H9 (cell line): ENCODE results near the gene NCKAP5. TPM values are rescaled to one million over a fixed set of nuclear protein-coding genes. Genes with fewer than 3 reads are reported as not detected.

Source experiments
- DNase-seq: peaks from one replicate; pipeline ENCODE4 v3.0.0-alpha.2; 2017
- H2AFZ ChIP-seq: one replicate; pipeline ENCODE4 v1.6.1; 2013; ENCODE audit warnings: mild to moderate bottlenecking, low read length, control low read depth, moderate library complexity
- H2AK5ac ChIP-seq: 2 replicates; pipeline ENCODE4 v1.6.1; 2013; ENCODE audit warnings: low read length, control low read depth, mixed read lengths; ENCODE audit not compliant: insufficient read length
- H2BK120ac ChIP-seq: one replicate; pipeline ENCODE4 v1.6.1; 2013; ENCODE audit warnings: low read depth, mild to moderate bottlenecking, low read length, control low read depth, inconsistent platforms; ENCODE audit not compliant: poor library complexity, severe bottlenecking
- H2BK12ac ChIP-seq: 2 replicates; pipeline ENCODE4 v1.6.1; 2013; ENCODE audit warnings: low read length, control low read depth, mixed read lengths, low read depth; ENCODE audit not compliant: insufficient read length
- H2BK15ac ChIP-seq: 2 replicates; pipeline ENCODE4 v1.6.1; 2013; ENCODE audit warnings: low read depth, low read length, control low read depth
- H2BK20ac ChIP-seq: one replicate; pipeline ENCODE4 v1.6.1; 2013; ENCODE audit warnings: low read depth, mild to moderate bottlenecking, low read length, control low read depth, inconsistent platforms; ENCODE audit not compliant: poor library complexity, severe bottlenecking
- H2BK5ac ChIP-seq: 2 replicates; pipeline ENCODE4 v1.6.1; 2013; ENCODE audit warnings: low read length, control low read depth, mixed read lengths; ENCODE audit not compliant: insufficient read length
- H3K14ac ChIP-seq: 2 replicates; pipeline ENCODE4 v1.6.1; 2013; ENCODE audit warnings: low read length, control low read depth; ENCODE audit not compliant: insufficient read depth
- H3K18ac ChIP-seq: 2 replicates; pipeline ENCODE4 v1.6.1; 2013; ENCODE audit warnings: low read depth, mild to moderate bottlenecking, mixed read lengths, low read length, control low read depth; ENCODE audit not compliant: insufficient read length
- H3K23ac ChIP-seq: 2 replicates; pipeline ENCODE4 v1.6.1; 2013; ENCODE audit warnings: low read length, control low read depth, mixed read lengths, low read depth; ENCODE audit not compliant: insufficient read length
- H3K23me2 ChIP-seq: 2 replicates; pipeline ENCODE4 v1.6.1; 2013; ENCODE audit warnings: low read depth, mild to moderate bottlenecking, mixed read lengths, low read length, control low read depth; ENCODE audit not compliant: insufficient read length, poor library complexity, severe bottlenecking
- H3K27ac ChIP-seq: 2 replicates; pipeline ENCODE4 v1.5.1; 2013; ENCODE audit warnings: low read length, control low read depth, mixed read lengths, low read depth; ENCODE audit not compliant: insufficient read length
- H3K27me3 ChIP-seq: 2 replicates; pipeline ENCODE4 v1.6.1; 2013; ENCODE audit warnings: low read length, control low read depth, inconsistent platforms; ENCODE audit not compliant: insufficient read depth
- H3K4ac ChIP-seq: 2 replicates; pipeline ENCODE4 v1.6.1; 2013; ENCODE audit warnings: low read depth, mild to moderate bottlenecking, control low read depth, inconsistent platforms, low read length, moderate library complexity
- H3K4me1 ChIP-seq: 2 replicates; pipeline ENCODE4 v1.6.1; 2013; ENCODE audit warnings: low read length, control low read depth, inconsistent platforms; ENCODE audit not compliant: insufficient read depth
- H3K4me2 ChIP-seq: 2 replicates; pipeline ENCODE4 v1.6.1; 2013; ENCODE audit warnings: low read length, control low read depth, mixed read lengths; ENCODE audit not compliant: insufficient read length, insufficient read depth
- H3K56ac ChIP-seq: 2 replicates; pipeline ENCODE4 v1.6.1; 2013; ENCODE audit warnings: low read depth, mild to moderate bottlenecking, mixed read lengths, low read length, control low read depth; ENCODE audit not compliant: insufficient read length
- H3K79me1 ChIP-seq: 2 replicates; pipeline ENCODE4 v1.6.1; 2013; ENCODE audit warnings: low read depth, mild to moderate bottlenecking, moderate library complexity, low read length, control low read depth, inconsistent platforms; ENCODE audit not compliant: insufficient read depth, poor library complexity, severe bottlenecking
- H3K79me2 ChIP-seq: 2 replicates; pipeline ENCODE4 v1.6.1; 2013; ENCODE audit warnings: low read length, control low read depth, inconsistent platforms; ENCODE audit not compliant: insufficient read depth
- H3K9ac ChIP-seq: 2 replicates; pipeline ENCODE4 v1.6.1; 2013; ENCODE audit warnings: low read length, control low read depth, mixed read lengths; ENCODE audit not compliant: insufficient read length; ENCODE audit errors: extremely low read depth
- H3K9me3 ChIP-seq: one replicate; pipeline ENCODE4 v1.6.1; 2013; ENCODE audit warnings: low read depth, low read length, inconsistent platforms; ENCODE audit not compliant: control insufficient read depth
- H3T11ph ChIP-seq: one replicate; pipeline ENCODE4 v1.6.1; 2013; ENCODE audit warnings: mild to moderate bottlenecking, low read length, control low read depth, inconsistent platforms
- H4K20me1 ChIP-seq: one replicate; pipeline ENCODE4 v1.6.1; 2013; ENCODE audit not compliant: control insufficient read depth, insufficient read length, insufficient read depth
- H4K5ac ChIP-seq: 2 replicates; pipeline ENCODE4 v1.6.1; 2013; ENCODE audit warnings: low read depth, mild to moderate bottlenecking, mixed read lengths, low read length, control low read depth; ENCODE audit not compliant: insufficient read length
- H4K8ac ChIP-seq: replicated peaks from 2 replicates; pipeline ENCODE4 v1.6.1; 2013; ENCODE audit warnings: low read length, control low read depth, mixed read lengths, low read depth; ENCODE audit not compliant: insufficient read length
- H4K91ac ChIP-seq: 2 replicates; pipeline ENCODE4 v1.6.1; 2013; ENCODE audit warnings: low read depth, mild to moderate bottlenecking, moderate library complexity, mixed read lengths, low read length, control low read depth; ENCODE audit not compliant: insufficient read length
- H3K27ac Mint-ChIP-seq, 3 experiments: 2 replicates in 2 of 3; 3 replicates in 1 of 3; pipeline ENCODE4 v1.8.0; 2020 to 2021; ENCODE audit warnings: mixed read lengths in 3 of 3, mild to moderate bottlenecking in 1 of 3, moderate library complexity in 1 of 3
- H3K27me3 Mint-ChIP-seq: 2 replicates; pipeline ENCODE4 v1.8.0; 2021; ENCODE audit warnings: low read depth, mild to moderate bottlenecking, moderate library complexity, mixed read lengths
- H3K36me3 Mint-ChIP-seq, 3 experiments: 2 replicates in 2 of 3; 3 replicates in 1 of 3; pipeline ENCODE4 v1.8.0; 2020 to 2021; ENCODE audit warnings: low read depth in 3 of 3, mixed read lengths in 3 of 3; ENCODE audit not compliant: insufficient read depth in 1 of 3
- H3K4me1 Mint-ChIP-seq, 2 experiments: 2 replicates each; pipeline ENCODE4 v1.8.0; 2020; ENCODE audit warnings: mixed read lengths in 2 of 2
- H3K4me3 Mint-ChIP-seq, 2 experiments: 2 replicates in 1 of 2; 3 replicates in 1 of 2; pipeline ENCODE4 v1.8.0; 2020 to 2021; ENCODE audit warnings: mild to moderate bottlenecking in 2 of 2, mixed read lengths in 2 of 2, moderate library complexity in 1 of 2
- H3K9me3 Mint-ChIP-seq, 2 experiments: 2 replicates in 1 of 2; 3 replicates in 1 of 2; pipeline ENCODE4 v1.8.0; 2020; ENCODE audit warnings: mild to moderate bottlenecking in 2 of 2, mixed read lengths in 2 of 2, moderate library complexity in 1 of 2
- WGBS: extraction: QIAGEN DNeasy Blood & Tissue Kit; methylation state at CpG from one replicate; pipeline ENCODE4 v1.1.7; 2013; ENCODE audit warnings: missing lambda C conversion rate, low lambda C conversion rate, mixed read lengths; ENCODE audit not compliant: insufficient read length; ENCODE audit errors: extremely low coverage; 5-methylcytosine and 5-hydroxymethylcytosine counted together
- total RNA-seq: library from RNA; stranded (reverse); gene quantifications from 2 replicates; pipeline ENCODE4 v1.2.1, GENCODE V29; 2021
- TF ChIP-seq, protein P1 (sequence below): fragments of 200-600 bp; sonication (generic); conservative IDR thresholded peaks from 3 replicates; pipeline ENCODE4 v1.8.0; 2021; ENCODE audit warnings: antibody characterized with exemption, mild to moderate bottlenecking

The NCKAP5 gene
- total RNA-seq, 1 experiment from 2014 or later: 0.26 TPM

DNA sequence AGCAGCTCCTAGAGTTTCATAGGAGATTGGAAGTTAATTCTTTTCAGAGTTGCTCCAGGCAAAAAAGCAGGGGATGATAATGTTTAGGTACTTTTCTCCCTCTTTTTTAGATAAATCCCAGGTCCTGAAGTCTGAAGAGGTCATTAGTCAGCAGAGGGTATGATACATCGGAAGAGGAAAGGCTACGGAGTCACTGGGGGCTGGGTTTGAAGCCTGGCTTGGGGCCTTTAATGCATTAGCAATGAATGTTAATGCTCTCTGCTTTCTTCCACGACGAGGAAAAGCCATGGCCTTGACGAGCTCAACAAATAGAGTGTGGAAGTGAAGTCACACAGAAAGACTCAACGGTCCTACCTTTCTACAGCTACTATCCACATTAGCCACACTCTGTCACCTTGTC, 235.1 kb downstream of the NCKAP5 start:
- no peak overlapping the region for H3K4me2 ChIP-seq
- TF ChIP-seq, protein P1, sequence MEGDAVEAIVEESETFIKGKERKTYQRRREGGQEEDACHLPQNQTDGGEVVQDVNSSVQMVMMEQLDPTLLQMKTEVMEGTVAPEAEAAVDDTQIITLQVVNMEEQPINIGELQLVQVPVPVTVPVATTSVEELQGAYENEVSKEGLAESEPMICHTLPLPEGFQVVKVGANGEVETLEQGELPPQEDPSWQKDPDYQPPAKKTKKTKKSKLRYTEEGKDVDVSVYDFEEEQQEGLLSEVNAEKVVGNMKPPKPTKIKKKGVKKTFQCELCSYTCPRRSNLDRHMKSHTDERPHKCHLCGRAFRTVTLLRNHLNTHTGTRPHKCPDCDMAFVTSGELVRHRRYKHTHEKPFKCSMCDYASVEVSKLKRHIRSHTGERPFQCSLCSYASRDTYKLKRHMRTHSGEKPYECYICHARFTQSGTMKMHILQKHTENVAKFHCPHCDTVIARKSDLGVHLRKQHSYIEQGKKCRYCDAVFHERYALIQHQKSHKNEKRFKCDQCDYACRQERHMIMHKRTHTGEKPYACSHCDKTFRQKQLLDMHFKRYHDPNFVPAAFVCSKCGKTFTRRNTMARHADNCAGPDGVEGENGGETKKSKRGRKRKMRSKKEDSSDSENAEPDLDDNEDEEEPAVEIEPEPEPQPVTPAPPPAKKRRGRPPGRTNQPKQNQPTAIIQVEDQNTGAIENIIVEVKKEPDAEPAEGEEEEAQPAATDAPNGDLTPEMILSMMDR: no peak
- no peak overlapping the region for H4K91ac ChIP-seq
- Mint-ChIP-seq H3K36me3 (no peaks in the 10 kb centered on the region), H3K4me3 (no peak overlapping the region), H3K27ac (no peak overlapping the region), H3K27me3 (no peaks in the 10 kb centered on the region), H3K4me1 (peaks cover 16 to 19% of the 10 kb centered on the region in 2 experiments), H3K9me3 (no peaks in the 10 kb centered on the region)
- H3K27ac ChIP-seq: no peak overlapping the region
- no peak for DNase-seq
- no peak overlapping the region for H2BK5ac ChIP-seq
- H4K8ac ChIP-seq: no peak overlapping the region
- H3K27me3 ChIP-seq: no peaks in the 10 kb centered on the region
- H3K79me2 ChIP-seq: no peaks in the 10 kb centered on the region
- H2AK5ac ChIP-seq: no peak overlapping the region
- no peaks in the 10 kb centered on the region for H4K20me1 ChIP-seq
- H2BK20ac ChIP-seq: no peak overlapping the region
- H2BK15ac ChIP-seq: no peak overlapping the region
- H3K14ac ChIP-seq: no peak overlapping the region
- no peak overlapping the region for H2BK12ac ChIP-seq
- WGBS: no CpG with 5 or more reads among the region's 6 CpGs
- H3K18ac ChIP-seq: no peak overlapping the region
- no peaks in the 10 kb centered on the region for H3K9me3 ChIP-seq
- no peak overlapping the region for H2AFZ ChIP-seq
- H4K5ac ChIP-seq: no peak overlapping the region
- H3K4ac ChIP-seq: no peak overlapping the region
- no peaks in the 10 kb centered on the region for H3K79me1 ChIP-seq
- H3K9ac ChIP-seq: no peak overlapping the region
- no peak overlapping the region for H3T11ph ChIP-seq
- H3K23me2 ChIP-seq: no peaks in the 10 kb centered on the region
- H3K56ac ChIP-seq: no peak overlapping the region
- H2BK120ac ChIP-seq: no peak overlapping the region
- peaks cover 3% of the 10 kb centered on the region; the same call in 1 of the 2 replicates for H3K4me1 ChIP-seq
- H3K23ac ChIP-seq: no peak overlapping the region
